ENCODE data around the gene CCDC112. TPM values are rescaled to one million over a fixed set of nuclear protein-coding genes. Genes with fewer than 3 reads are reported as not detected.

Gene CCDC112
- total RNA-seq, 2 experiments from 2014 or later = 1.9 to 2.1 TPM

DNA sequence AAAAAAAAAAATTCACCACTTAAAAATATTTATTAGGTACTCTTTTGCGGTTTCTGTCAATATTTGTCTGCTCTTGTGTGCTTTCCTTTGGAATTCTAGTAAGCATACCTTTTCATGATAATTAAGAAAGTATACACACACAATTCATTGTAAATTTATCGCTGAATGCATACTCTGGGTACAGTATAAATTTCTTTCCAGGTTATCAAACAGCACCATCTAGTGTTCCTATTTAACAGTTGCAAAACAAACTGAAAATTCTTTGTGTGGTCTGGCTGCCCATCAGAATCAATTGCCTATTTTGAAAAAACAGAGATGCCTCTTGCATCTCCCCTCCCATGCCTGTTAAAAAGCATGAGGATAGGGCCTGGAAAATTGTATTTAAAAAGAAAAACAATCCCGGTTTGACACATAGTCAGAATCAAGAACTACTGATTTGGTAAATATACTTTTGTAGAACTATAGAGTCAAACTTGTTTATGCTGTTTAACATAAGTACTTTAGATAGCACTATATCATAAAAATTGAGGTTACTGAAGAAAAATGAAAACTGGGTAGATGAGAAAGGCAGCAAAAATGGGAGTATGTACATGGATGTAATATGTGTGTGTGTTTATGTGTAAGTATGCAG lies 50.0 kb downstream of the CCDC112 start:
- Mint-ChIP-seq H3K27ac (no peak overlapping the region), H3K4me3 (no peak overlapping the region), H3K27me3 (ENCODE audit: low read depth) (no peaks in the 10 kb centered on the region), H3K4me1 (ENCODE audit: low read depth) (peaks cover 25% of the 10 kb centered on the region), H3K9me3 (no peaks in the 10 kb centered on the region), H3K36me3 (ENCODE audit: low read depth) (peaks cover 10% of the 10 kb centered on the region)
- intact Hi-C loops (cut with micrococcal nuclease) = loop anchor here (1.0 to 10.0 kb wide), 4 partner anchors 74 to 1632 kb away; no protein-coding TSS in a partner anchor
- CTCF ChIA-PET = interaction anchor here (0.7 to 4.7 kb wide), 10 partner anchors 9 to 148 kb away, joined by 3 to 29 read pairs (median 3); partner anchors contain the start of gene PGGT1B
- DNase-seq = no peak

GRCh38 chr5:115243412-115243811 lies 53.0 kb downstream of the CCDC112 start:
- CTCF ChIA-PET = interaction anchor here (0.6 kb wide), 1 partner anchor 147 kb away, joined by 3 read pairs; no protein-coding TSS in a partner anchor
- Mint-ChIP-seq H3K27me3 (ENCODE audit: low read depth) (no peaks in the 10 kb centered on the region), H3K9me3 (no peaks in the 10 kb centered on the region), H3K4me3 (no peak overlapping the region), H3K4me1 (ENCODE audit: low read depth) (peaks cover 19% of the 10 kb centered on the region), H3K36me3 (ENCODE audit: low read depth) (peaks cover 18% of the 10 kb centered on the region), H3K27ac (no peak overlapping the region)
- intact Hi-C loops (cut with micrococcal nuclease) = loop anchor here (1.0 to 10.0 kb wide), 2 partner anchors 19 to 1629 kb away; partner anchors contain the start of gene PGGT1B
- no peak for DNase-seq

GRCh38 chr5:115241881-115242642 lies 54.4 kb downstream of the CCDC112 start:
- no peak overlapping the region for H3K27ac Mint-ChIP-seq
- no peak for DNase-seq
- intact Hi-C loops (cut with micrococcal nuclease) = loop anchor here (10.0 kb wide), 1 partner anchor 1627 kb away; no protein-coding TSS in a partner anchor
- CTCF ChIA-PET = interaction anchor here (0.7 to 1.1 kb wide), 5 partner anchors 11 to 173 kb away, joined by 3 to 4 read pairs (median 3); no protein-coding TSS in a partner anchor
- peaks cover 23% of the 10 kb centered on the region for H3K36me3 Mint-ChIP-seq (ENCODE audit: low read depth)
- no peaks in the 10 kb centered on the region for H3K9me3 Mint-ChIP-seq
- no peak overlapping the region for H3K4me3 Mint-ChIP-seq
- H3K27me3 Mint-ChIP-seq (ENCODE audit: low read depth) = no peaks in the 10 kb centered on the region
- H3K4me1 Mint-ChIP-seq (ENCODE audit: low read depth) = peaks cover 19% of the 10 kb centered on the region

- CTCF ChIA-PET = no interaction called here
- H3K4me3 Mint-ChIP-seq = no peak overlapping the region
- H3K27me3 Mint-ChIP-seq (ENCODE audit: low read depth) = no peaks in the 10 kb centered on the region
- peaks cover 37% of the 10 kb centered on the region for H3K36me3 Mint-ChIP-seq (ENCODE audit: low read depth)
- H3K27ac Mint-ChIP-seq = no peak overlapping the region
- H3K4me1 Mint-ChIP-seq (ENCODE audit: low read depth) = peaks cover 4% of the 10 kb centered on the region
- no peaks in the 10 kb centered on the region for H3K9me3 Mint-ChIP-seq
- intact Hi-C loops (cut with micrococcal nuclease) = no loop called here
- DNase-seq = no peak
Measured at GRCh38 chr5:115237066-115237465, 59.4 kb downstream of the CCDC112 start.

- no peaks in the 10 kb centered on the region for H3K9me3 Mint-ChIP-seq
- CTCF ChIA-PET = no interaction called here
- intact Hi-C loops (cut with micrococcal nuclease) = no loop called here
- no peak for DNase-seq
- no peak overlapping the region for H3K4me3 Mint-ChIP-seq
- H3K4me1 Mint-ChIP-seq (ENCODE audit: low read depth) = peaks cover under 1% of the 10 kb centered on the region
- no peaks in the 10 kb centered on the region for H3K27me3 Mint-ChIP-seq (ENCODE audit: low read depth)
- H3K27ac Mint-ChIP-seq = no peak overlapping the region
- peaks cover 38% of the 10 kb centered on the region for H3K36me3 Mint-ChIP-seq (ENCODE audit: low read depth)
Measured at GRCh38 chr5:115236599-115236998, 59.9 kb downstream of the CCDC112 start.

DNA sequence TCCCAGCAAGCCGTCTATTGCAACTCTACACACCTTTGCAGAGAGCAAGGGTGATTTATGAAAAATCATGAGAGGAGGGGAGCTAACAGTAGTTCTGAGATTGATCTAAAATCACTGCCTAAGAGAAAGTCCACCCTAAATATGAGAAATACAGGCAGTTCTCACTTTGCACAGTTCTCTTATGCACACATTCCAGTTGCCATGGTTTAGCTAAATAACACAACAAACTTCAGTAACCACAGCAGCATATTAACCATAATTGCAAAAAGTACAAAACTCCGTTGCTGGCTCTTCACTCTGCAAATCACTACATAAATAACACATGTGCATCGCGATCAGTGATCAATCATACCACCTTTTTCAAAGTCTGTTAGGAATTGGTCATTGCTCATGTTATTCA lies 64.9 kb downstream of the CCDC112 start:
- CTCF ChIA-PET = interaction anchor here (0.5 to 1.2 kb wide), 5 partner anchors 11 to 1636 kb away, joined by 3 to 5 read pairs (median 3); no protein-coding TSS in a partner anchor
- no peak overlapping the region for H3K27ac Mint-ChIP-seq

DNA sequence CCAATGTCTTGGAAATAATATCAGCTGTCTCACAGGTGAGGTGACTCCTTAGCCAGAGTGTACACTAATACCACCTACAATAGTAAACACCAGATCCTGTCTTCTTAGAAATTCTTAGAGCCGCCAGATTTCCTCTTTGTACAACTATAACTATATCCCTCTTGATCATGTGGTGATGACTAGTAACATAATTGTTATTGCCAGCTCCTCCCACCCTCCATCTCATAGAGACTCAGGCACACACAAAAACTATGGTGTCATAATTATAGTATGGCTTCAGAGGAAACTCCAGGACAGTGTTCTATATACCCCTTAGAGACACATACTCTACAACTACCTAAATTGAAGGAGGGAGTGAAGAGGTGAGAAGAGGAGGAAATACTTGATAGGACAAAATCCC lies 66.8 kb downstream of the CCDC112 start:
- H3K27ac Mint-ChIP-seq = no peak overlapping the region
- intact Hi-C loops (cut with micrococcal nuclease) = no loop called here

More for the DNA sequence above, 64.9 kb downstream of the CCDC112 start:
- Mint-ChIP-seq H3K9me3 (no peaks in the 10 kb centered on the region), H3K4me3 (no peak overlapping the region), H3K27me3 (ENCODE audit: low read depth) (no peaks in the 10 kb centered on the region), H3K36me3 (ENCODE audit: low read depth) (peaks cover 40% of the 10 kb centered on the region), H3K4me1 (ENCODE audit: low read depth) (no peaks in the 10 kb centered on the region)
- no peak for DNase-seq
- intact Hi-C loops (cut with micrococcal nuclease) = no loop called here

GRCh38 chr5:115227281-115227680 lies 69.2 kb downstream of the CCDC112 start:
- intact Hi-C loops (cut with micrococcal nuclease) = no loop called here
- Mint-ChIP-seq H3K27me3 (ENCODE audit: low read depth) (no peaks in the 10 kb centered on the region), H3K9me3 (no peaks in the 10 kb centered on the region), H3K27ac (no peak overlapping the region), H3K36me3 (ENCODE audit: low read depth) (peaks cover 40% of the 10 kb centered on the region), H3K4me3 (no peak overlapping the region), H3K4me1 (ENCODE audit: low read depth) (no peaks in the 10 kb centered on the region)
- DNase-seq = no peak
- CTCF ChIA-PET = no interaction called here

More for the DNA sequence above, 66.8 kb downstream of the CCDC112 start:
- Mint-ChIP-seq H3K4me3 (no peak overlapping the region), H3K36me3 (ENCODE audit: low read depth) (peaks cover 40% of the 10 kb centered on the region), H3K27me3 (ENCODE audit: low read depth) (no peaks in the 10 kb centered on the region), H3K4me1 (ENCODE audit: low read depth) (no peaks in the 10 kb centered on the region), H3K9me3 (no peaks in the 10 kb centered on the region)
- no peak for DNase-seq
- CTCF ChIA-PET = no interaction called here

Other genes with a start within 250 kb of the CCDC112 start
- gene TRIM36, start 126.7 kb downstream of the CCDC112 start, total RNA-seq = under 1 TPM in 1 of 2 experiments, not detected in 1; 0.17 TPM
- gene PGGT1B, start 33.8 kb downstream of the CCDC112 start, total RNA-seq = 10 to 100 TPM; 35.8 to 37.4 TPM
- 1 to 10 TPM; 9.7 to 10.0 TPM for gene FEM1C, start 248.1 kb upstream of the CCDC112 start, total RNA-seq